HCT116 (cell line): Measurements from ENCODE around the gene CARNS1. TPM values are rescaled to one million over a fixed set of nuclear protein-coding genes. Genes with fewer than 3 reads are reported as not detected.

Experiments
- ATAC-seq: fragments of 200-7000 bp; cut with Tn5 transposase; 2 replicates; pipeline ENCODE4 v1.9.1; 2020; ENCODE audit warnings: mild to moderate bottlenecking, moderate library complexity
- BruUV-seq: library from RNA; stranded (reverse); fragments of 400-500 nt; replicated peaks from 2 replicates; lab custom pipeline; 2021; lab: Mats Ljungman, UMichigan
- CTCF ChIA-PET: fragments of 300-600 bp; sonication (Branson Sonifier 250); formaldehyde crosslinking; loops from one replicate; lab custom pipeline; 2021; ENCODE audit warnings: antibody characterized with exemption; lab: Charles Lee
- POLR2A ChIA-PET: fragments of 300-600, 350-600 bp; sonication (Branson Sonifier 250); formaldehyde crosslinking; loops from one replicate; lab custom pipeline; 2021; ENCODE audit warnings: antibody characterized with exemption; lab: Charles Lee
- RAD21 ChIA-PET, 2 experiments: fragments of 300-600 bp; sonication (Branson Sonifier 250); formaldehyde crosslinking; loops; one replicate each; lab custom pipeline; 2023; ENCODE audit warnings: low total read pairs in 2 of 2; ENCODE audit not compliant: uncharacterized antibody in 2 of 2, unreplicated experiment in 2 of 2, low non-redundant PET in 1 of 2; lab: Charles Lee
- DNase-seq: peaks from one replicate; pipeline ENCODE4 v3.0.0-alpha.2; 2010; ENCODE audit warnings: low read depth, low spot score
- H2AFZ ChIP-seq: fragments of 200-600 bp; shearing (Covaris generic), sonication (generic); 2 replicates; pipeline ENCODE4 v1.6.1; 2017; ENCODE audit warnings: low read depth, mixed run types, mixed read lengths, antibody characterized with exemption, low read length; ENCODE audit not compliant: poor library complexity, severe bottlenecking
- H3K27ac ChIP-seq: 2 replicates; pipeline ENCODE4 v1.5.1; 2012; ENCODE audit warnings: low read depth, low read length
- H3K27me3 ChIP-seq: fragments of 200-600 bp; sonication (generic); 2 replicates; pipeline ENCODE4 v1.6.1; 2016; ENCODE audit warnings: mixed run types, low read length, mixed read lengths; ENCODE audit not compliant: insufficient read depth
- H3K36me3 ChIP-seq, 2 experiments: fragments of 200-500 bp in 1 of 2; fragments of 200-600 bp in 1 of 2; sonication (Bioruptor generic) in 1 of 2; sonication (generic) in 1 of 2; 2 replicates each; pipeline versions ENCODE4 v1.5.1 to v1.6.1; 2014 to 2016; ENCODE audit warnings: low read length in 2 of 2, inconsistent platforms in 1 of 2, mixed read lengths in 1 of 2, mixed run types in 1 of 2; ENCODE audit not compliant: insufficient read depth in 2 of 2, control insufficient read depth in 1 of 2
- H3K4me1 ChIP-seq, 2 experiments: fragments of 200-600 bp in 1 of 2; sonication (generic) in 1 of 2; 2 replicates each; pipeline versions ENCODE4 v1.5.1 to v1.6.1; 2012 to 2017; ENCODE audit warnings: low read length in 2 of 2, inconsistent platforms in 1 of 2, mild to moderate bottlenecking in 1 of 2, mixed read lengths in 1 of 2, mixed run types in 1 of 2, moderate library complexity in 1 of 2; ENCODE audit not compliant: insufficient read depth in 2 of 2, control insufficient read depth in 1 of 2
- H3K4me2 ChIP-seq: fragments of 200-600 bp; sonication (generic); 2 replicates; pipeline ENCODE4 v1.6.1; 2017; ENCODE audit warnings: mixed run types, low read length, mixed read lengths
- H3K4me3 ChIP-seq, 2 experiments: fragments of 200-600 bp in 1 of 2; sonication (generic) in 1 of 2; replicated peaks in 1 of 2; 2 replicates each; pipeline ENCODE4 v1.5.1; 2011 to 2016; ENCODE audit warnings: low read length in 2 of 2, control low read depth in 1 of 2, low read depth in 1 of 2, mild to moderate bottlenecking in 1 of 2, mixed read lengths in 1 of 2, mixed run types in 1 of 2
- H3K79me2 ChIP-seq: fragments of 200-600 bp; sonication (generic); 2 replicates; pipeline ENCODE4 v1.6.1; 2017; ENCODE audit warnings: mild to moderate bottlenecking, mixed run types, low read length, moderate library complexity, mixed read lengths; ENCODE audit not compliant: insufficient read depth
- H3K9ac ChIP-seq: fragments of 200-600 bp; sonication (generic); 2 replicates; pipeline ENCODE4 v1.6.1; 2016; ENCODE audit warnings: low read length, mixed read lengths
- H3K9me2 ChIP-seq: fragments of 200-600 bp; sonication (generic), shearing (Covaris generic); 2 replicates; pipeline ENCODE4 v1.6.1; 2017; ENCODE audit warnings: mixed run types, mild to moderate bottlenecking, moderate library complexity; ENCODE audit not compliant: insufficient read depth
- H3K9me3 ChIP-seq, 2 experiments: fragments of 200-500 bp in 1 of 2; fragments of 200-600 bp in 1 of 2; sonication (Bioruptor generic) in 1 of 2; sonication (generic) in 1 of 2; 2 replicates each; pipeline ENCODE4 v1.6.1; 2014 to 2017; ENCODE audit warnings: low read length in 2 of 2, mixed read lengths in 2 of 2, inconsistent platforms in 1 of 2, low read depth in 1 of 2, mild to moderate bottlenecking in 1 of 2, mixed run types in 1 of 2, moderate library complexity in 1 of 2; ENCODE audit not compliant: control insufficient read depth in 1 of 2, insufficient read depth in 1 of 2
- H4K20me1 ChIP-seq: fragments of 200-600 bp; sonication (generic), shearing (Covaris generic); 2 replicates; pipeline ENCODE4 v1.6.1; 2017; ENCODE audit warnings: mixed run types, mild to moderate bottlenecking, moderate library complexity; ENCODE audit not compliant: insufficient read depth
- CBX3 ChIP-seq: IDR thresholded peaks from 2 replicates; pipeline ENCODE4 v1.6.1; 2012; ENCODE audit warnings: low read depth
- CEBPB ChIP-seq: IDR thresholded peaks from 2 replicates; pipeline ENCODE4 v1.6.1; 2012; ENCODE audit warnings: low read depth
- CTCF ChIP-seq, 3 experiments: fragments of 200-600 bp in 1 of 3; sonication (generic) in 1 of 3; IDR thresholded peaks in 2 of 3; conservative IDR thresholded peaks in 1 of 3; 2 replicates each; pipeline ENCODE4 v1.5.1; 2012 to 2017; ENCODE audit warnings: low read depth in 2 of 3, low read length in 2 of 3, antibody characterized with exemption in 1 of 3, borderline replicate concordance in 1 of 3, control low read depth in 1 of 3, mild to moderate bottlenecking in 1 of 3, mixed read lengths in 1 of 3, mixed run types in 1 of 3, moderate library complexity in 1 of 3; ENCODE audit not compliant: insufficient read depth in 1 of 3
- EGR1 ChIP-seq: IDR thresholded peaks from 2 replicates; pipeline ENCODE4 v1.6.1; 2012; ENCODE audit warnings: low read depth
- ELF1 ChIP-seq: IDR thresholded peaks from 2 replicates; pipeline ENCODE4 v1.6.1; 2012; ENCODE audit warnings: low read depth, borderline replicate concordance
- EZH2 ChIP-seq: fragments of 200-600 bp; sonication (generic); IDR thresholded peaks from 2 replicates; pipeline ENCODE4 v1.6.1; 2017; ENCODE audit warnings: antibody characterized with exemption, mixed run types
- EZH2phosphoT487 ChIP-seq: fragments of 200-600 bp; IDR thresholded peaks from 2 replicates; pipeline ENCODE4 v1.6.1; 2018; ENCODE audit warnings: antibody characterized with exemption, borderline replicate concordance
- FOSL1 ChIP-seq: IDR thresholded peaks from 2 replicates; pipeline ENCODE4 v1.6.1; 2012; ENCODE audit warnings: low read depth
- POLR2A ChIP-seq: IDR thresholded peaks from 2 replicates; pipeline ENCODE4 v1.7.0; 2011; ENCODE audit warnings: borderline replicate concordance; ENCODE audit not compliant: insufficient read depth, insufficient read length; ENCODE audit errors: extremely low read depth
- POLR2AphosphoS5 ChIP-seq: IDR thresholded peaks from 2 replicates; pipeline ENCODE4 v1.6.1; 2011; ENCODE audit warnings: mild to moderate bottlenecking, low read depth, low read length, moderate library complexity
- RAD21 ChIP-seq: IDR thresholded peaks from 2 replicates; pipeline ENCODE4 v1.6.1; 2012; ENCODE audit warnings: low read depth, mild to moderate bottlenecking
- REST ChIP-seq: IDR thresholded peaks from 2 replicates; pipeline ENCODE4 v1.6.1; 2012; ENCODE audit warnings: low read depth
- SIN3A ChIP-seq: IDR thresholded peaks from 2 replicates; pipeline ENCODE4 v1.6.1; 2012; ENCODE audit warnings: low read depth
- SP1 ChIP-seq: IDR thresholded peaks from 2 replicates; pipeline ENCODE4 v1.6.1; 2012; ENCODE audit warnings: low read depth
- SRF ChIP-seq: IDR thresholded peaks from 2 replicates; pipeline ENCODE4 v1.6.1; 2012; ENCODE audit warnings: low read depth
- TCF7L2 ChIP-seq: IDR thresholded peaks from 2 replicates; pipeline ENCODE4 v1.7.0; 2011; ENCODE audit warnings: borderline replicate concordance, inconsistent platforms; ENCODE audit not compliant: insufficient read depth, insufficient read length; ENCODE audit errors: extremely low read depth
- YY1 ChIP-seq: IDR thresholded peaks from 2 replicates; pipeline ENCODE4 v1.6.1; 2011; ENCODE audit warnings: low read length, low read depth, moderate library complexity, mild to moderate bottlenecking; ENCODE audit not compliant: insufficient replicate concordance; ENCODE audit errors: extremely low read depth
- intact Hi-C: fragments of 100-400 bp; cut with micrococcal nuclease; formaldehyde crosslinking; loops from 2 replicates; pipeline ENCODE4 v1.10.0; 2022
- total RNA-seq: library from RNA; stranded (reverse); gene quantifications from one replicate; pipeline ENCODE4 v1.2.1, GENCODE V29; 2021; ENCODE audit not compliant: unreplicated experiment
- TF ChIP-seq, protein P1 (sequence below): IDR thresholded peaks from 2 replicates; pipeline ENCODE4 v1.6.1; 2012
- TF ChIP-seq, protein P2 (sequence below): IDR thresholded peaks from 2 replicates; pipeline ENCODE4 v1.6.1; 2012

Gene CARNS1
- total RNA-seq, 1 experiment from 2014 or later: 1.0 TPM

GRCh38 chr11:67448220-67448609 is 32.7 kb downstream of the CARNS1 start:
- Histone ChIP-seq H3K9me2 (no peaks in the 10 kb centered on the region), H3K4me3 (no peak overlapping the region), H4K20me1 (no peaks in the 10 kb centered on the region), H3K27ac (no peak overlapping the region), H3K27me3 (no peaks in the 10 kb centered on the region), H3K9ac (no peak overlapping the region), H2AFZ (no peak overlapping the region), H3K4me1 (peaks cover 3 to 8% of the 10 kb centered on the region in 2 experiments; a peak in 2 of 4 replicates), H3K4me2 (no peak overlapping the region), H3K36me3 (no peaks in the 10 kb centered on the region), H3K79me2 (no peaks in the 10 kb centered on the region), H3K9me3 (no peaks in the 10 kb centered on the region)
- ChIA-PET RAD21 (no interaction called here), POLR2A (no interaction called here), CTCF (no interaction called here)
- no peak for ATAC-seq
- BruUV-seq: no TSS peak
- intact Hi-C loops: no loop called here
- no peak for TF ChIP-seq RAD21
- TF ChIP-seq CBX3: no peak
- no peak for TF ChIP-seq POLR2A
- TF ChIP-seq REST: no peak
- no peak for TF ChIP-seq POLR2AphosphoS5
- TF ChIP-seq CTCF (IDR thresholded peaks at IDR 0.05 in 2 of 3, conservative IDR thresholded peaks at IDR 0.05 in 1 of 3; ENCODE audit: borderline replicate concordance in 1 of 3, insufficient read depth in 1 of 3, low read depth in 2 of 3, low read length in 2 of 3): no peak
- no peak for TF ChIP-seq SIN3A
- no peak for TF ChIP-seq TCF7L2
- TF ChIP-seq CEBPB: no peak
- TF ChIP-seq SRF: no peak
- TF ChIP-seq, protein P1, sequence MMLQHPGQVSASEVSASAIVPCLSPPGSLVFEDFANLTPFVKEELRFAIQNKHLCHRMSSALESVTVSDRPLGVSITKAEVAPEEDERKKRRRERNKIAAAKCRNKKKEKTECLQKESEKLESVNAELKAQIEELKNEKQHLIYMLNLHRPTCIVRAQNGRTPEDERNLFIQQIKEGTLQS: no peak
- no peak for TF ChIP-seq ELF1
- no peak for TF ChIP-seq FOSL1
- no peak for TF ChIP-seq EZH2
- TF ChIP-seq YY1: no peak
- TF ChIP-seq SP1: no peak
- no peak for TF ChIP-seq EZH2phosphoT487
- TF ChIP-seq, protein P2, sequence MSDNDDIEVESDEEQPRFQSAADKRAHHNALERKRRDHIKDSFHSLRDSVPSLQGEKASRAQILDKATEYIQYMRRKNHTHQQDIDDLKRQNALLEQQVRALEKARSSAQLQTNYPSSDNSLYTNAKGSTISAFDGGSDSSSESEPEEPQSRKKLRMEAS: no peak
- no peak for TF ChIP-seq EGR1
- no peak for DNase-seq
